GM19395 (cell line): Measurements from ENCODE around the gene LRP1.

ENCODE experiments used
- ATAC-seq: cut with Tn5 transposase; IDR thresholded peaks from one replicate; pipeline ENCODE4 v1.9.1; 2021; ENCODE audit warnings: mild to moderate bottlenecking, moderate library complexity; ENCODE audit not compliant: unreplicated experiment

The LRP1 gene

GRCh38 chr12:57170408-57170807 is 42.1 kb downstream of the LRP1 start:
- ATAC-seq = no peak

DNA sequence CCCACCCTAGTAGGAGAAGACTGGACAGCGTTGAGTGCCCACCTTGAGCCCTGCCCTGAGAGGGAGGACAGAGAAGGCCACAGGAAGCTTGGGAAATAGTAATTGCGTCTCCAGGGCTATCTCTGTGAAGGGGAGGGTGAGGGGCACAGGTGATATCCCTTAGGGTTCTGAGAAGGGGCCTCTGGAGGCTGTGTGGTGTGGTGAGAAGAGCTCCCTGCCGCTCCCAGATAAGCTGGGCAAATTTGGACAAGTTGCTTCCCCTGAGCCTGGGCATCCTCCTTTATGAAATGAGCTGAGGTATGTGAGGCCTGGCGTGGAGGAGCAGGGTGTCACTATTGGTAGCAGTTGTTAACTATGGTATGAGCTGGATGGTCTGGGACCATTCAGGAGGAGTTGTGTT is 42.6 kb downstream of the LRP1 start:
- no peak for ATAC-seq

- no peak for ATAC-seq
Observed at GRCh38 chr12:57171668-57172067, 43.4 kb downstream of the LRP1 start.

- ATAC-seq = no peak
Observed at GRCh38 chr12:57173089-57173488, 44.8 kb downstream of the LRP1 start.

DNA sequence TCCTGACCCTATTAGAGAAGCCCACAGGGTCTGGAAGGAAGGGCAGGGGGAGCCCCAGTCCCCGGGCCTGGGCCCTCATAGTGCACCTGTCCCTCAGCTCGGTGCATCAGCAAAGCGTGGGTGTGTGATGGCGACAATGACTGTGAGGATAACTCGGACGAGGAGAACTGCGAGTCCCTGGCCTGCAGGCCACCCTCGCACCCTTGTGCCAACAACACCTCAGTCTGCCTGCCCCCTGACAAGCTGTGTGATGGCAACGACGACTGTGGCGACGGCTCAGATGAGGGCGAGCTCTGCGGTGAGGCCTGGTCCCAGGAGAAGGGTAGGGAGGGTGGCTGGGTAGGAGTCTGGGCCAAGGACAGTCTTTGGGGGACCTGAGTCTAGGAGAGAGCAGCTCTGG is 45.4 kb downstream of the LRP1 start:
- no peak for ATAC-seq

GRCh38 chr12:57175428-57176138 is 47.3 kb downstream of the LRP1 start:
- ATAC-seq = no peak

GRCh38 chr12:57176139-57176477 is 47.8 kb downstream of the LRP1 start:
- ATAC-seq = no peak

GRCh38 chr12:57176846-57177245 is 48.6 kb downstream of the LRP1 start:
- no peak for ATAC-seq

DNA sequence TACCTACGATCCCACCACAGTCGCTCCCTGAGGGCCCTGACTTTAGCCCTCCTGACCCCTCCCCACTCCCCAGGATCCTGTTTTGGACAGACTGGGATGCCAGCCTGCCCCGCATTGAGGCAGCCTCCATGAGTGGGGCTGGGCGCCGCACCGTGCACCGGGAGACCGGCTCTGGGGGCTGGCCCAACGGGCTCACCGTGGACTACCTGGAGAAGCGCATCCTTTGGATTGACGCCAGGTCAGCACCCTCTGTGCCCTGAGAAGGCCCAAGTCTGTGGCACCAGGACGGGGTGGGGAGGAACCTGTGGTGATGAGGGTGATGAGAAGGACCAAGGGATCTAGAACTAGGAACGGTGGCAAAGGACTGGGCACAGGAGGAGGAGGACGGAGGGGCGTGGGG is 49.1 kb downstream of the LRP1 start:
- no peak for ATAC-seq

GRCh38 chr12:57178213-57178612 is 49.9 kb downstream of the LRP1 start:
- ATAC-seq = no peak

- no peak for ATAC-seq
Observed at GRCh38 chr12:57179331-57180086, 51.2 kb downstream of the LRP1 start.

DNA sequence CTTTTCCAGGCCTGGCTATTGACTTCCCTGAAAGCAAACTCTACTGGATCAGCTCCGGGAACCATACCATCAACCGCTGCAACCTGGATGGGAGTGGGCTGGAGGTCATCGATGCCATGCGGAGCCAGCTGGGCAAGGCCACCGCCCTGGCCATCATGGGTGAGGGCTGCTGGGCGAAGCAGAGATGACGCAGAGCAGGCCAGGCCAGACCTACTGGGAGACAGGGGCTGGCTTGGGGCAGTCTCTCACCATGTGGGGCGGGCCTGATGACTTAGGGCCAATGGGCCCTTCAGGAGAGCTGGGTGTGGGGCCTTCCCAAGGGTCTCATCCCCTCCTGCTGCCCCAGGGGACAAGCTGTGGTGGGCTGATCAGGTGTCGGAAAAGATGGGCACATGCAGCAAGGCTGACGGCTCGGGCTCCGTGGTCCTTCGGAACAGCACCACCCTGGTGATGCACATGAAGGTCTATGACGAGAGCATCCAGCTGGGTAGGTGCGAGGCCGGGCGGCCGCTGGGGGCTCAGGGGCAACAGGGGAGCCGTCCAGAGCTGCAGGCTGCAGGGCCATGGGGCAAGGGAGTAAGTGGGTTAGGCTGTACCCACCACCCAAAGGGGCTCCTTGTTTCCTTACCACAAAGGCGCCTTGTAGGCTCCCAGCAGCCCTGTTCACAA is 52.2 kb downstream of the LRP1 start:
- ATAC-seq = no peak

DNA sequence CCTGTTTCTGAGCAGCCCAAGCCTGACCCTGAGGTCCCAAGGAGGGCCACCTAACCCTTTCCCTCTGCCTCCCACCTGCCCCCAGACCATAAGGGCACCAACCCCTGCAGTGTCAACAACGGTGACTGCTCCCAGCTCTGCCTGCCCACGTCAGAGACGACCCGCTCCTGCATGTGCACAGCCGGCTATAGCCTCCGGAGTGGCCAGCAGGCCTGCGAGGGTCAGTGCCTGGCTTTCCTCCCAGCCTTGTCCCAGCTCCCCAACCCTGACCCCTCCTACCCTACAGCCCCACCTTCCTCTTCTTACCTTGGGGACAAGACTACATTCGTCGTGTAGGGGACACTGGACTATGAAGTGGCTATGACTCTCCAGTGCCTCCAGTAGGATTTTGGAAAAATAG is 52.8 kb downstream of the LRP1 start:
- ATAC-seq = no peak

DNA sequence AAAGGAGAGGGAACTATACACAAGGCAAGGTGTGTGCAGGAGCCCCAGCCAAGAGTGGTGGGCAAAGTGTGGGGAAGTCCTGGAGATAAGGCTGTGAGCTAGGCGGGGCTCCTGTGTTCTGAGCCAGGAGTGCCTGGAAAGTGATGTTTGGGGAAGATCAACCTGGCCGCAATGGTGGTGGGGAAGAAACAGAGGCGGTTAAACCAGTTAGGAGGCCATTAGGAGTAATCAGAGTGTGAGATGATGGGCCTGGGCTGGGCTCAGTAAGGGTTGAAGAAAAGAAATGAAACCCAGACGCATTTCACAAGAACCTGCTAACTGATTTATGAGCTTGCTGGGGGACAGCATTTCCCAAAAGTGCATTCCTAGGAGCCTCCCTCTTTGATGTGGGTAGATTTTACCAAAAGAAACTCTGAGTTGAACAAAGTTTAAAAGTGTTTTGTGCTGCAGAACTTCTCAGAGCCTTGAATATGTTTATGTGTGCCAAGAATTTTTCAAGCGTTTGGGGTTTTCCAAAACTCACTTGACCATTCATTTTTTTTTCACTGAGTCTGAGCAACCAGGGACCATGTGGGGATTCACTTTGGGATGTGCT is 53.4 kb downstream of the LRP1 start:
- ATAC-seq = no peak

- peak; percentile 90 for ATAC-seq
Observed at GRCh38 chr12:57182918-57183575, 54.8 kb downstream of the LRP1 start.

GRCh38 chr12:57183939-57184725 is 55.8 kb downstream of the LRP1 start:
- ATAC-seq = no peak

DNA sequence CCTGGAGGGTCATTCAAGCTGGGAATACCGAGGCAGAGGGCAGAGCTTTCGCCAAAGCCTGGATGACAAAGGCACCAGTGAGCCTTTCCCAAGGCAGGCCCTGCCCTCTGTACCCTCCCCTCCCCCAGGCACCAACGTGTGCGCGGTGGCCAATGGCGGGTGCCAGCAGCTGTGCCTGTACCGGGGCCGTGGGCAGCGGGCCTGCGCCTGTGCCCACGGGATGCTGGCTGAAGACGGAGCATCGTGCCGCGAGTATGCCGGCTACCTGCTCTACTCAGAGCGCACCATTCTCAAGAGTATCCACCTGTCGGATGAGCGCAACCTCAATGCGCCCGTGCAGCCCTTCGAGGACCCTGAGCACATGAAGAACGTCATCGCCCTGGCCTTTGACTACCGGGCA is 57.1 kb downstream of the LRP1 start:
- ATAC-seq = no peak

- ATAC-seq = no peak
Observed at GRCh38 chr12:57185906-57186508, 57.7 kb downstream of the LRP1 start.

- ATAC-seq = no peak
Observed at GRCh38 chr12:57187222-57188089, 59.2 kb downstream of the LRP1 start.
